ENCODE results near the gene RGS21.

Gene RGS21

GRCh38 chr1:192399161-192399560 lies 82.4 kb downstream of the RGS21 start:
- TF ChIP-seq EZH2phosphoT487 (IDR thresholded peaks at IDR 0.05; ENCODE audit: borderline replicate concordance, low read length) = no peak
- TF ChIP-seq, protein P1, sequence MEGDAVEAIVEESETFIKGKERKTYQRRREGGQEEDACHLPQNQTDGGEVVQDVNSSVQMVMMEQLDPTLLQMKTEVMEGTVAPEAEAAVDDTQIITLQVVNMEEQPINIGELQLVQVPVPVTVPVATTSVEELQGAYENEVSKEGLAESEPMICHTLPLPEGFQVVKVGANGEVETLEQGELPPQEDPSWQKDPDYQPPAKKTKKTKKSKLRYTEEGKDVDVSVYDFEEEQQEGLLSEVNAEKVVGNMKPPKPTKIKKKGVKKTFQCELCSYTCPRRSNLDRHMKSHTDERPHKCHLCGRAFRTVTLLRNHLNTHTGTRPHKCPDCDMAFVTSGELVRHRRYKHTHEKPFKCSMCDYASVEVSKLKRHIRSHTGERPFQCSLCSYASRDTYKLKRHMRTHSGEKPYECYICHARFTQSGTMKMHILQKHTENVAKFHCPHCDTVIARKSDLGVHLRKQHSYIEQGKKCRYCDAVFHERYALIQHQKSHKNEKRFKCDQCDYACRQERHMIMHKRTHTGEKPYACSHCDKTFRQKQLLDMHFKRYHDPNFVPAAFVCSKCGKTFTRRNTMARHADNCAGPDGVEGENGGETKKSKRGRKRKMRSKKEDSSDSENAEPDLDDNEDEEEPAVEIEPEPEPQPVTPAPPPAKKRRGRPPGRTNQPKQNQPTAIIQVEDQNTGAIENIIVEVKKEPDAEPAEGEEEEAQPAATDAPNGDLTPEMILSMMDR (IDR thresholded peaks at IDR 0.05; ENCODE audit: low read depth, low read length, poor library complexity, severe bottlenecking) = no peak
- Histone ChIP-seq H4K20me1 (ENCODE audit: control insufficient read depth, insufficient read depth, low read depth, low read length) (no peaks in the 10 kb centered on the region), H3K9me3 (ENCODE audit: control insufficient read depth, insufficient read depth, low read length) (no peaks in the 10 kb centered on the region), H3K4me2 (ENCODE audit: low read length) (no peak overlapping the region), H3F3A (ENCODE audit: control insufficient read depth, insufficient read depth) (no peaks in the 10 kb centered on the region), H3K4me3 (ENCODE audit: low read length) (no peak overlapping the region), H3K9me2 (replicated peaks; ENCODE audit: control insufficient read depth, low read length) (no peaks in the 10 kb centered on the region), H3K36me3 (ENCODE audit: control insufficient read depth, low read length) (no peaks in the 10 kb centered on the region), H3K27ac (ENCODE audit: low read depth, low read length) (no peak overlapping the region), H3K79me2 (ENCODE audit: control insufficient read depth, low read length) (no peaks in the 10 kb centered on the region), H3K4me1 (ENCODE audit: control insufficient read depth, low read length) (no peaks in the 10 kb centered on the region), H3K27me3 (ENCODE audit: control insufficient read depth, low read length) (no peaks in the 10 kb centered on the region)

DNA sequence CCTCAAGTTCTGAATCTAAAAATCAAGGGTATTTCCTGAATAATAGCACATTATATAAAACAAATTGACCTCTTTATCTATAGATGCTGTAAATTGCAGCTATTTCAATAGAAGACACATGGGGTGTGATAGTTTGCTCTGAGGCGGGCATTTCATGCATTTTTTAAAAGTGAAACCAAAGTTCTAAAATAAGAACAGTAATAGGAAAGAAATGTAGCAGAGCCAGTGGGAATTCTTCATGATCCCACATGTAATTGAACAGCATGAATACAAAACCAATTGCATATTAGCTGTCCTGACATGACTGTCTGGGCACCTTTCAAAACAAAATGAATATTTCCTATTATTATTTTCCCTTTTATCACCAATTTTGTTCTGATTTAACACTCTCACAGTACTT lies 85.0 kb downstream of the RGS21 start:
- no peaks in the 10 kb centered on the region for H3F3A ChIP-seq (ENCODE audit: control insufficient read depth, insufficient read depth)

DNA sequence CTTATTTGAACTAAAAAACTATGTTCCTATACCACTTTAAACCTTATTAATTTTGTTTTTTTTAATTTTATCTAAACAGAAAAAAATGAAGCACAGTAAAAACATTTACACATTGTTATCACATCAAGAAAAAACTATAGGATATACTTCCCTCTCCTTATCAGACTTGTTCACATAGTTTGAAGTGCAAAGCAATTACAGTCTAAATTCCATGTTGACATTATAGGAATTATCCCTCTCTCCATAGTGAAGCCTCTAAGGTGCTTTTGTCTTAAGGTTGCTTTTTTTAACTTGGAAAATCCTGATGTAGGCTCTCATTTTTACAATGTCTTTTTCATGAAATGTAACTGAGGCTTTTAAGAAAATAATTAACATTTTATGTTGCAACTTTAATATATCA lies 85.8 kb downstream of the RGS21 start:
- no peaks in the 10 kb centered on the region for H4K20me1 ChIP-seq (ENCODE audit: control insufficient read depth, insufficient read depth, low read depth, low read length)
- no peaks in the 10 kb centered on the region for H3K79me2 ChIP-seq (ENCODE audit: control insufficient read depth, low read length)
- TF ChIP-seq EZH2phosphoT487 (IDR thresholded peaks at IDR 0.05; ENCODE audit: borderline replicate concordance, low read length) = no peak
- TF ChIP-seq, protein P1 (IDR thresholded peaks at IDR 0.05; ENCODE audit: low read depth, low read length, poor library complexity, severe bottlenecking) = no peak
- no peaks in the 10 kb centered on the region for H3K36me3 ChIP-seq (ENCODE audit: control insufficient read depth, low read length)
- no peaks in the 10 kb centered on the region for H3K27me3 ChIP-seq (ENCODE audit: control insufficient read depth, low read length)
- no peaks in the 10 kb centered on the region for H3K9me3 ChIP-seq (ENCODE audit: control insufficient read depth, insufficient read depth, low read length)
- no peak overlapping the region for H3K4me3 ChIP-seq (ENCODE audit: low read length)
- H3K27ac ChIP-seq (ENCODE audit: low read depth, low read length) = no peak overlapping the region
- no peaks in the 10 kb centered on the region for H3F3A ChIP-seq (ENCODE audit: control insufficient read depth, insufficient read depth)
- H3K9me2 ChIP-seq (replicated peaks; ENCODE audit: control insufficient read depth, low read length) = no peaks in the 10 kb centered on the region
- no peaks in the 10 kb centered on the region for H3K4me1 ChIP-seq (ENCODE audit: control insufficient read depth, low read length)
- no peak overlapping the region for H3K4me2 ChIP-seq (ENCODE audit: low read length)

More for the DNA sequence above, 85.0 kb downstream of the RGS21 start:
- no peaks in the 10 kb centered on the region for H3K9me3 ChIP-seq (ENCODE audit: control insufficient read depth, insufficient read depth, low read length)
- no peaks in the 10 kb centered on the region for H3K4me1 ChIP-seq (ENCODE audit: control insufficient read depth, low read length)
- H3K4me2 ChIP-seq (ENCODE audit: low read length) = no peak overlapping the region
- H3K27me3 ChIP-seq (ENCODE audit: control insufficient read depth, low read length) = no peaks in the 10 kb centered on the region
- H4K20me1 ChIP-seq (ENCODE audit: control insufficient read depth, insufficient read depth, low read depth, low read length) = no peaks in the 10 kb centered on the region
- no peak overlapping the region for H3K27ac ChIP-seq (ENCODE audit: low read depth, low read length)
- no peak for TF ChIP-seq EZH2phosphoT487 (IDR thresholded peaks at IDR 0.05; ENCODE audit: borderline replicate concordance, low read length)
- TF ChIP-seq, protein P1 (IDR thresholded peaks at IDR 0.05; ENCODE audit: low read depth, low read length, poor library complexity, severe bottlenecking) = no peak
- no peak overlapping the region for H3K4me3 ChIP-seq (ENCODE audit: low read length)
- H3K36me3 ChIP-seq (ENCODE audit: control insufficient read depth, low read length) = no peaks in the 10 kb centered on the region
- no peaks in the 10 kb centered on the region for H3K9me2 ChIP-seq (replicated peaks; ENCODE audit: control insufficient read depth, low read length)
- H3K79me2 ChIP-seq (ENCODE audit: control insufficient read depth, low read length) = no peaks in the 10 kb centered on the region

- Histone ChIP-seq H3K36me3 (ENCODE audit: control insufficient read depth, low read length) (no peaks in the 10 kb centered on the region), H3K4me1 (ENCODE audit: control insufficient read depth, low read length) (no peaks in the 10 kb centered on the region), H3K9me3 (ENCODE audit: control insufficient read depth, insufficient read depth, low read length) (no peaks in the 10 kb centered on the region), H4K20me1 (ENCODE audit: control insufficient read depth, insufficient read depth, low read depth, low read length) (no peaks in the 10 kb centered on the region), H3K4me3 (ENCODE audit: low read length) (no peak overlapping the region), H3F3A (ENCODE audit: control insufficient read depth, insufficient read depth) (no peaks in the 10 kb centered on the region), H3K4me2 (ENCODE audit: low read length) (no peak overlapping the region), H3K27me3 (ENCODE audit: control insufficient read depth, low read length) (no peaks in the 10 kb centered on the region), H3K79me2 (ENCODE audit: control insufficient read depth, low read length) (no peaks in the 10 kb centered on the region), H3K9me2 (replicated peaks; ENCODE audit: control insufficient read depth, low read length) (no peaks in the 10 kb centered on the region), H3K27ac (ENCODE audit: low read depth, low read length) (no peak overlapping the region)
- TF ChIP-seq EZH2phosphoT487 (IDR thresholded peaks at IDR 0.05; ENCODE audit: borderline replicate concordance, low read length) = no peak
- TF ChIP-seq, protein P1 (IDR thresholded peaks at IDR 0.05; ENCODE audit: low read depth, low read length, poor library complexity, severe bottlenecking) = no peak
These were observed 90.4 kb downstream of the RGS21 start for GRCh38 chr1:192407206-192407605.
